Measurements from ENCODE around the gene DET1. TPM values are rescaled to one million over a fixed set of nuclear protein-coding genes. Genes with fewer than 3 reads are reported as not detected.
A peak's percentile ranks its signal among the peaks of the same experiment; 100 is the strongest.

Gene DET1
- total RNA-seq, 1 experiment from 2014 or later: 6.6 TPM

DNA sequence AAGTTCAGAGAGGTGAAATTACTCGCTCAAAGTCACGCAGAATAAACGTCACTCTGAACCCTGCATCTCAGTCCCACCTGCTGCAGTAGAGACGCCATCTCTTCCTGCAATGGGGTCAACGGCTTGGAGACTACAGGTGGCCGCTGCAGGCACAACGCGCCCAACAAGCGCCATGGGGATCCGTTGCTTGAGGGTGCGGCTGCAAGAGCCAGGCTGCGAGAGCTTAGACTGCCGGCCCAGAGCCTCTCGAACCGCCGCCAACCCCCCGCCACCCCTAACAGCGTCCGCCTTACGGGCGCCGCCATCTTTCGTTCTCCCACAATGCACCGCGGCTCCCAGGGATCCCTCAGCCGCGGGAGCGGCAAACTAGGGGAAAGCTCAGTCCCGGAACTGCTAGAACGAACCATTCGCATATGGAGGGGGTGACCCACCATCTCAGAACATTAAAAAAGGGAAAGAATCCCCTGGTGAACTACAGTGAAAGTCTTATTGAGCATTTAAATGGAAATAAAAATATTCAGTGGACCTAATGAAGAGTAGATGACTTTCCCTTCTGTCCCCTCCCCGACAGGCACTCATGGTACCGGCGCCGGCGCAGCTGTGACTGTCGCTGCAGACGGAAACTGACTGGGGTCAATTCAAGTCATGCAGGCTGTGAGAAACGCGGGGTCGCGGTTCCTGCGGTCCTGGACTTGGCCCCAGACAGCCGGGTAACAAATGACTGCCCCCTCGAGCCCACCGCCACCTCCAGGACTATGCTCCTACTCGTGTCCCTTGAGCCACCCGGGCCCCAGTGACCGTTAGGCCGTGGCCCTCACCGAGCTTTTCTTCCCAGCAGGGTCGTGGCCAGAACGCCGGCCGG is 79.2 kb downstream of the DET1 start, which contains the start of the genes MRPL46 and MRPS11:
Gene MRPL46, minus strand, starts transcription at position 316 of the 862 bp plus-strand sequence. Its CDS starts 11 bp downstream, at position 305.
Gene MRPS11, plus strand, starts transcription at position 636 of the 862 bp plus-strand sequence. Its CDS starts 10 bp downstream, at position 646.
- peak within 1 kb of the TSS; percentile 95 for H3K18ac ChIP-seq (ENCODE audit: insufficient read length, low read depth, low read length)
- H3K4me3 Mint-ChIP-seq: peak within 1 kb of the TSS; percentile 90 to 96
- no peak within 1 kb of the TSS for H2AFZ ChIP-seq (ENCODE audit: low read length)
- H2BK5ac ChIP-seq (ENCODE audit: insufficient read length, low read length): no peak within 1 kb of the TSS
- no peak within 1 kb of the TSS for H2BK12ac ChIP-seq (ENCODE audit: insufficient read length, low read depth, low read length)
- no peaks in the 10 kb centered on the region for H3K27me3 ChIP-seq (ENCODE audit: insufficient read depth, low read length)
- H3K4me1 ChIP-seq (ENCODE audit: insufficient read depth, low read length): 0 out of 2 replicates have a peak, but pooled peaks cover 2% of the 10 kb centered on the region
- H3K9ac ChIP-seq (ENCODE audit: extremely low read depth, insufficient read length, low read length): peak within 1 kb of the TSS; percentile 94
- peaks cover 12% of the 10 kb centered on the region for H3K23me2 ChIP-seq (ENCODE audit: insufficient read length, low read depth, low read length, poor library complexity, severe bottlenecking)
- no peak within 1 kb of the TSS for H3K4ac ChIP-seq (ENCODE audit: low read depth, low read length)
- TF ChIP-seq, protein P1, sequence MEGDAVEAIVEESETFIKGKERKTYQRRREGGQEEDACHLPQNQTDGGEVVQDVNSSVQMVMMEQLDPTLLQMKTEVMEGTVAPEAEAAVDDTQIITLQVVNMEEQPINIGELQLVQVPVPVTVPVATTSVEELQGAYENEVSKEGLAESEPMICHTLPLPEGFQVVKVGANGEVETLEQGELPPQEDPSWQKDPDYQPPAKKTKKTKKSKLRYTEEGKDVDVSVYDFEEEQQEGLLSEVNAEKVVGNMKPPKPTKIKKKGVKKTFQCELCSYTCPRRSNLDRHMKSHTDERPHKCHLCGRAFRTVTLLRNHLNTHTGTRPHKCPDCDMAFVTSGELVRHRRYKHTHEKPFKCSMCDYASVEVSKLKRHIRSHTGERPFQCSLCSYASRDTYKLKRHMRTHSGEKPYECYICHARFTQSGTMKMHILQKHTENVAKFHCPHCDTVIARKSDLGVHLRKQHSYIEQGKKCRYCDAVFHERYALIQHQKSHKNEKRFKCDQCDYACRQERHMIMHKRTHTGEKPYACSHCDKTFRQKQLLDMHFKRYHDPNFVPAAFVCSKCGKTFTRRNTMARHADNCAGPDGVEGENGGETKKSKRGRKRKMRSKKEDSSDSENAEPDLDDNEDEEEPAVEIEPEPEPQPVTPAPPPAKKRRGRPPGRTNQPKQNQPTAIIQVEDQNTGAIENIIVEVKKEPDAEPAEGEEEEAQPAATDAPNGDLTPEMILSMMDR (conservative IDR thresholded peaks at IDR 0.05): no peak
- H4K20me1 ChIP-seq (ENCODE audit: control insufficient read depth, insufficient read depth, insufficient read length): no peaks in the 10 kb centered on the region
- H2BK20ac ChIP-seq (ENCODE audit: low read depth, low read length, poor library complexity, severe bottlenecking): no peak within 1 kb of the TSS
- H3K56ac ChIP-seq (ENCODE audit: insufficient read length, low read depth, low read length): no peak within 1 kb of the TSS
- no peaks in the 10 kb centered on the region for H3K9me3 ChIP-seq (ENCODE audit: control insufficient read depth, low read depth, low read length)
- no peak within 1 kb of the TSS for H4K91ac ChIP-seq (ENCODE audit: insufficient read length, low read depth, low read length)
- no peak within 1 kb of the TSS for H2BK120ac ChIP-seq (ENCODE audit: low read depth, low read length, poor library complexity, severe bottlenecking)
- peak; percentile 88 for DNase-seq
- peaks cover 14% of the 10 kb centered on the region in 2 experiments for H3K4me1 Mint-ChIP-seq
- no peak within 1 kb of the TSS for H2BK15ac ChIP-seq (ENCODE audit: low read depth, low read length)
- H3K27ac Mint-ChIP-seq: peak within 1 kb of the TSS; percentile 98 to 100 (median 100)
- no peak within 1 kb of the TSS for H3K23ac ChIP-seq (ENCODE audit: insufficient read length, low read depth, low read length)
- H3K4me2 ChIP-seq (ENCODE audit: insufficient read depth, insufficient read length, low read length): peak within 1 kb of the TSS; percentile 92
- no peaks in the 10 kb centered on the region for H3K9me3 Mint-ChIP-seq
- peaks cover 3% of the 10 kb centered on the region for H3K79me1 ChIP-seq (ENCODE audit: insufficient read depth, low read depth, low read length, poor library complexity, severe bottlenecking)
- H3K79me2 ChIP-seq (ENCODE audit: insufficient read depth, low read length): peaks cover 12% of the 10 kb centered on the region; the same call in 1 of the 2 replicates
- H2AK5ac ChIP-seq (ENCODE audit: insufficient read length, low read length): no peak within 1 kb of the TSS
- peak within 1 kb of the TSS; percentile 97 for H3K14ac ChIP-seq (ENCODE audit: insufficient read depth, low read length)
- H4K8ac ChIP-seq (replicated peaks; ENCODE audit: insufficient read length, low read depth, low read length): no peak within 1 kb of the TSS
- no peaks in the 10 kb centered on the region for H3K27me3 Mint-ChIP-seq (ENCODE audit: low read depth)
- WGBS (ENCODE audit: extremely low coverage, insufficient read length, low lambda C conversion rate): no CpG with 5 or more reads among the region's 55 CpGs
- H3K27ac ChIP-seq (ENCODE audit: insufficient read length, low read depth, low read length): no peak within 1 kb of the TSS
- H4K5ac ChIP-seq (ENCODE audit: insufficient read length, low read depth, low read length): peak within 1 kb of the TSS; percentile 81
- H3T11ph ChIP-seq (ENCODE audit: low read length): no peak within 1 kb of the TSS
- H3K36me3 Mint-ChIP-seq (ENCODE audit: insufficient read depth in 1 of 3, low read depth in 3 of 3): peaks cover 10 to 35% (median 18%) of the 10 kb centered on the region in 3 experiments; a peak in 6 of 7 replicates

Data from H9 (cell line).